Transverse colon (tissue), 4 donors: ENCODE data around the gene CFAP92. TPM values are rescaled to one million over a fixed set of nuclear protein-coding genes. Genes with fewer than 3 reads are reported as not detected.
A peak's percentile ranks its signal among the peaks of the same experiment; 100 is the strongest.

Experiments
- DNase-seq: peaks from one replicate; pipeline ENCODE4 v3.0.0-alpha.2; 2019
- H3K27ac ChIP-seq, 4 donors: fragments of 200-600 bp; sonication (generic); 2 replicates each; pipeline ENCODE4 v1.5.1; 2016 to 2018; ENCODE audit warnings: inconsistent platforms in 4 of 4
- H3K27me3 ChIP-seq: fragments of 200-600 bp; sonication (generic); 2 replicates; pipeline ENCODE4 v1.5.1; 2017; ENCODE audit warnings: inconsistent platforms
- H3K36me3 ChIP-seq, 4 donors: fragments of 200-600 bp; sonication (generic); 2 replicates each; pipeline ENCODE4 v1.5.1; 2017 to 2019; ENCODE audit warnings: inconsistent platforms in 4 of 4
- H3K4me1 ChIP-seq, 4 donors: fragments of 200-600 bp; sonication (generic); 2 replicates each; pipeline ENCODE4 v1.5.1; 2017 to 2020; ENCODE audit warnings: inconsistent platforms in 4 of 4
- H3K4me3 ChIP-seq, 4 donors: fragments of 200-600 bp; sonication (generic); 1 replicate in 1 of 4; 2 replicates in 3 of 4; pipeline versions ENCODE4 v1.5.1 to v1.6.1; 2017 to 2019; ENCODE audit warnings: inconsistent platforms in 4 of 4
- H3K9me3 ChIP-seq, 2 donors: fragments of 200-600 bp; sonication (generic); 2 replicates each; pipeline ENCODE4 v1.5.1; 2017 to 2019; ENCODE audit warnings: inconsistent platforms in 2 of 2
- EP300 ChIP-seq: sonication (generic); formaldehyde crosslinking; IDR thresholded peaks from one replicate; pipeline ENCODE4 v1.6.1; 2017; ENCODE audit warnings: antibody characterized with exemption, low read depth
- POLR2A ChIP-seq: fragments of 450-650 bp; IDR thresholded peaks from one replicate; pipeline ENCODE4 v1.6.1; 2016; ENCODE audit warnings: antibody characterized with exemption, mild to moderate bottlenecking, moderate library complexity
- POLR2AphosphoS5 ChIP-seq, 3 donors: sonication (generic); formaldehyde crosslinking; IDR thresholded peaks; one replicate each; pipeline ENCODE4 v1.6.1; 2016; ENCODE audit warnings: antibody characterized with exemption in 3 of 3
- WGBS, 2 donors: methylation state at CpG; one replicate each; pipeline ENCODE4 v1.1.5; 2018; ENCODE audit warnings: low coverage in 1 of 2; 5-methylcytosine and 5-hydroxymethylcytosine counted together
- in situ Hi-C, 4 donors: fragments of 200-750 bp; cut with MboI; loops; one replicate each; pipeline versions ENCODE4 v1.15.0 to v1.15.1; 2017; ENCODE audit warnings: low sequenced_read_pairs in 3 of 4, low pct_ligation_motif_present in 1 of 4, low pct_unique_long_range_greater_than_20kb in 1 of 4
- intact Hi-C: fragments of 100-400 bp; cut with DNase I; formaldehyde crosslinking; loops from one replicate; pipeline ENCODE4 v1.15.1; 2023; ENCODE audit warnings: low total_unique reads
- total RNA-seq, 4 donors: library from RNA; depleted of rRNA; stranded (reverse); fragments of >200 nt; gene quantifications; one replicate each; pipeline ENCODE4 v1.1.0, GENCODE V29; 2016
- TF ChIP-seq, protein P1 (sequence below), 5 experiments: fragments of 200-600 bp in 3 of 5; fragments of 450-650 bp in 2 of 5; sonication (generic) in 3 of 5; IDR thresholded peaks; 1 replicate in 2 of 5; 2 replicates in 3 of 5; pipeline ENCODE4 v1.5.1; 2016 to 2017; ENCODE audit warnings: antibody characterized with exemption in 5 of 5, inconsistent platforms in 3 of 5, mild to moderate bottlenecking in 2 of 5, moderate library complexity in 1 of 5

The CFAP92 gene
- total RNA-seq, 4 donors from 2014 or later: 0.95 to 1.2 TPM; not detected in 2

DNA sequence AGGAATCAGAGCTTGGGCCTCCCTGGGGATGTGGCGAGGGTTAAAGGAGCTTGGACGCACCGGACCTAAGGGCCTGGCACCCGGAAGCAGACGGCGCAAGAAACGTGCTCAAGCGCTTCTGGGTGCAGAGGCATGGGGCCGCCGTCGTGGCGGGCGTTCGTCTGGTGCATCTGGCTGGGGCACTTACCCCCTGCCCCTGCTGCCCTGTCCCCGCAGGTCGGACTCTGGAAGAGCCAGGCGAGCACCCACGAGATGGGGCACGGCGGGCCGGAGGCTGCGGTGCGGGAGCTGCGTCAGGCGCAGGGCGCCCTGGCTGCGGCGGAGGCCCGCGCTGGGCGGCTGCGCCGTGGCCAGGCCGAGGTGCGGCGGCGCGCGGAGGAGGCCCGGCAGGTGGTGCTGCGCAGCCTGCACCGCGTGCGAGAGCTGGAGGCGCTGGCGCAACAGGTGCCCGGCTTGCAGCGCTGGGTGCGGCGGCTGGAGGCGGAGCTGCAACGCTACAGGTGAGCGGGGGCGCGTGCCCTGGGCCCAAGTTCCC is 9.8 kb upstream of the CFAP92 start:
- intact Hi-C loops: no loop called here
- peak; percentile 75 for DNase-seq
- Histone ChIP-seq H3K9me3 (no peaks in the 10 kb centered on the region), H3K36me3 (no peaks in the 10 kb centered on the region), H3K27ac (peak overlapping the region; percentile 37 to 74 (median 52)), H3K27me3 (peaks cover 47% of the 10 kb centered on the region), H3K4me3 (peak overlapping the region in 3 of 4 donors; percentile 10 to 35 (median 21)), H3K4me1 (peaks cover 13 to 52% (median 41%) of the 10 kb centered on the region in 4 donors)
- in situ Hi-C loops: no loop called here
- WGBS, 2 donors: 15% methylated on average over 14 of the region's 55 CpGs; no CpG with 5 or more reads in 1 of the 2 donors
- TF ChIP-seq POLR2A: no peak
- no peak for TF ChIP-seq EP300
- TF ChIP-seq POLR2AphosphoS5 (IDR thresholded peaks at IDR 0.05): peak in 1 of 3 donors; percentile 18
- TF ChIP-seq, protein P1, sequence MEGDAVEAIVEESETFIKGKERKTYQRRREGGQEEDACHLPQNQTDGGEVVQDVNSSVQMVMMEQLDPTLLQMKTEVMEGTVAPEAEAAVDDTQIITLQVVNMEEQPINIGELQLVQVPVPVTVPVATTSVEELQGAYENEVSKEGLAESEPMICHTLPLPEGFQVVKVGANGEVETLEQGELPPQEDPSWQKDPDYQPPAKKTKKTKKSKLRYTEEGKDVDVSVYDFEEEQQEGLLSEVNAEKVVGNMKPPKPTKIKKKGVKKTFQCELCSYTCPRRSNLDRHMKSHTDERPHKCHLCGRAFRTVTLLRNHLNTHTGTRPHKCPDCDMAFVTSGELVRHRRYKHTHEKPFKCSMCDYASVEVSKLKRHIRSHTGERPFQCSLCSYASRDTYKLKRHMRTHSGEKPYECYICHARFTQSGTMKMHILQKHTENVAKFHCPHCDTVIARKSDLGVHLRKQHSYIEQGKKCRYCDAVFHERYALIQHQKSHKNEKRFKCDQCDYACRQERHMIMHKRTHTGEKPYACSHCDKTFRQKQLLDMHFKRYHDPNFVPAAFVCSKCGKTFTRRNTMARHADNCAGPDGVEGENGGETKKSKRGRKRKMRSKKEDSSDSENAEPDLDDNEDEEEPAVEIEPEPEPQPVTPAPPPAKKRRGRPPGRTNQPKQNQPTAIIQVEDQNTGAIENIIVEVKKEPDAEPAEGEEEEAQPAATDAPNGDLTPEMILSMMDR (IDR thresholded peaks at IDR 0.05): peak in 2 of 5 experiments; percentile 14 to 36

DNA sequence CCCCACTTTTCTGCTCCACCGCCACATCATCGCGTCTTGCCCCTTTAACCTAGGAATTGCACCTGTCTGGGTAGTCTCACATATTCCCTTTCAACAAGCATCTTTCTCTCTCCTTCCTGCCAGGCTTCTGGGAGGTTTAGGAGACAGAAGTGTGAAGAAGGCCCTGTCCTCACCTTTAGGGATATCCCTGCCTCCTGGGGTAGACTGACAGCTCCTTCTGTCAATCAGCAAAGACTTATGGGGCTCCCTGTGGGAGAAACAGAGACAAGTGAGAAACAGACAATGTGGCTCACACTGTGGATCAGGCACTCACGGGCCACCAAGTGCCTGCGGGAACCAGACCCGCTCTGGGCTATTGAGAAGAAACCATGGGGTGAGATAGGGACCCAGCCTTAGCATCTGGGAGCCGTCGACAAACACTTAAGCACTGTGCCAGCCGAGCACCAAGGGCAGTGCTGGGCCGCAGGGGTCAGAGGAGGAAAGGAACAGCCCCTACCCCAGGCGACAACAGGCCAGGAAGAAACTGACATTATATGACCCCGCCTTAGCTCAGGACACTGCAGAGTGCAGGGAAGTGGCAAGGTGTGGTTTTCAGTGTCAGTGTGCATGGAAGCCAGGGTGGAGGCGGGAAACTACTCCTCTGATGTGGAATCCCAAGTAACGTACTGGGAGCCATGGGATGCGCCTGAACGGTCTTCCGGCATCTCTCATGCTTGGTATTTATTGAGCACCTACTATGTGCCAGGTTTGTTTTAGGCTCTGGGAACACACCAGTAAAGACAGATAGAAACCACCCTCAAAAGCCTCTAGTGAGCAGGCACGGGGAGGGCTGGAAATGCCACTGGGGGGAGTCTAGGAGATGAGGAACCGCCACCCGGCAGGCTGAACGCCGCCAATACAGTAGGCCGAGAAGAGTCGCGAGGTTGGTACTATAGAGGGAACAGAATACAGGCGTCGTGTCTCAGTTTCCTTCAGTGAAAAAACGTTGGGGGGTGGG is 9.0 kb upstream of the CFAP92 start:
- in situ Hi-C loops: no loop called here
- intact Hi-C loops: no loop called here
- H3K4me3 ChIP-seq: peak overlapping the region in 3 of 4 donors; percentile 21 to 35 (median 22)
- 40 to 55% methylated on average over 13 to 28 of the region's 28 CpGs for WGBS, 2 donors
- no peaks in the 10 kb centered on the region for H3K36me3 ChIP-seq
- TF ChIP-seq POLR2A: no peak
- no peak for TF ChIP-seq POLR2AphosphoS5 (IDR thresholded peaks at IDR 0.05)
- TF ChIP-seq, protein P1 (IDR thresholded peaks at IDR 0.05): no peak
- TF ChIP-seq EP300: no peak
- no peaks in the 10 kb centered on the region for H3K9me3 ChIP-seq
- H3K4me1 ChIP-seq: peaks cover 13 to 52% (median 41%) of the 10 kb centered on the region in 4 donors
- peaks cover 49% of the 10 kb centered on the region for H3K27me3 ChIP-seq
- H3K27ac ChIP-seq: peak overlapping the region; percentile 37 to 74 (median 70)
- no peak for DNase-seq

DNA sequence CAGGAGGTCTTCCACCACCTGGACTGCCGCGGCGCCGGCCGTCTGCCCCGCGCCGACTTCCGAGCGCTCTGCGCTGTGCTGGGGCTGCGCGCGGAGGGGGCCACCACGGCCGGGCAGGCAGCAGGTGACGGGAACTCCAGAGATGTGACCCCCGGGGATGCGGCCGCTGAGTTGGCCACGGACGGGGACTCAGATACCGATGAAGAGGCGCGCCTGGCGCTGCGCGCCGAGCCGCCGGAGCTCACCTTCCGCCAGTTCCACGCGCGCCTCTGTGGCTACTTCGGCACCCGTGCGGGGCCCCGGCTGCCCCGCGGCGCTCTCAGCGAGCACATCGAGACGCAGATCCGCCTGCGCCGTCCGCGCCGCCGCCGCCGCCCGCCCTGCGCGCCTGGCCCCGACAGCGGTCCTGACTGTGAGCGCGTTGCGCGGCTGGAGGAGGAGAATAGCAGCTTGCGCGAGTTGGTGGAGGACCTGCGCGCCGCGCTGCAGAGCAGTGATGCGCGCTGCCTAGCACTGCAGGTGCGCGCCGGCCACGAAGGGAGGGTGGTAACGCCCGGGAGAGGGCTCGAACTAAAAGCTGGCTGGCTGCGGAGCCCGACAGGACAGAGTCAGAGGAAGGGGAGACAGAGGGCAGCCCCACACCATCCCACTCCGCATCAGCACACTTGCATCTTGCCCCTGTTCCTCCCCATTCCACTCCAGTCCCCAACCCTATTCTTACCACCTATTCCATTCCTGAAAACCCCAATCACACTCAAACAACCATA is 8.1 kb upstream of the CFAP92 start:
- in situ Hi-C loops (no loop called here), intact Hi-C loops (no loop called here)
- 3 to 20% methylated on average over 1 to 41 of the region's 81 CpGs for WGBS, 2 donors
- Histone ChIP-seq H3K36me3 (no peaks in the 10 kb centered on the region), H3K4me1 (peaks cover 13 to 52% (median 41%) of the 10 kb centered on the region in 4 donors), H3K27ac (peak overlapping the region; percentile 67 to 76 (median 74)), H3K9me3 (no peaks in the 10 kb centered on the region), H3K4me3 (peak overlapping the region; percentile 22 to 56 (median 32)), H3K27me3 (peaks cover 49% of the 10 kb centered on the region)
- TF ChIP-seq, protein P1 (IDR thresholded peaks at IDR 0.05): no peak
- TF ChIP-seq POLR2A: no peak
- no peak for DNase-seq
